Measurements from ENCODE around the gene MYBPHL. TPM values are rescaled to one million over a fixed set of nuclear protein-coding genes. Genes with fewer than 3 reads are reported as not detected.

MYBPHL gene
- total and polyA plus RNA-seq, 2 of the 13 experiments (the other 11 are each of a cell fraction or from before 2014, with no cell fraction given) = 3.7 to 3.8 TPM

- TF ChIP-seq ZHX1 (CRISPR knock-in tag; IDR thresholded peaks at IDR 0.05; ENCODE audit: low read depth) (no peak), TBP (CRISPR knock-in tag; IDR thresholded peaks at IDR 0.05) (no peak), RXRB (CRISPR knock-in tag; IDR thresholded peaks at IDR 0.05; ENCODE audit: borderline replicate concordance) (no peak), IRF1 (CRISPR knock-in tag; IDR thresholded peaks at IDR 0.05; ENCODE audit: low read depth) (no peak), SPEN (CRISPR knock-in tag; IDR thresholded peaks at IDR 0.05; ENCODE audit: low read depth) (no peak), REPIN1 (CRISPR knock-in tag; IDR thresholded peaks at IDR 0.05; ENCODE audit: borderline replicate concordance, low read depth) (no peak), YY1 (IDR thresholded peaks at IDR 0.05; ENCODE audit: insufficient read depth, insufficient replicate concordance, low read depth, low read length) (no peak), ATF7 (IDR thresholded peaks at IDR 0.05) (no peak), ATF7 (CRISPR knock-in tag; IDR thresholded peaks at IDR 0.05) (no peak), ZNF24 (IDR thresholded peaks at IDR 0.05) (no peak), ZHX2 (IDR thresholded peaks at IDR 0.05; ENCODE audit: low read depth) (no peak), ZHX2 (CRISPR knock-in tag; IDR thresholded peaks at IDR 0.05; ENCODE audit: borderline replicate concordance) (no peak)
These were observed at the start of gene MYBPHL (continued) for GRCh38 chr1:109306832-109307273.
